ENCODE data around the gene ANO2.
"Not testable (repeated sequence)": the region's sequence is repeated elsewhere in the genome, so short reads cannot be mapped to it uniquely, and the experiment has no call there.

ANO2 gene

DNA sequence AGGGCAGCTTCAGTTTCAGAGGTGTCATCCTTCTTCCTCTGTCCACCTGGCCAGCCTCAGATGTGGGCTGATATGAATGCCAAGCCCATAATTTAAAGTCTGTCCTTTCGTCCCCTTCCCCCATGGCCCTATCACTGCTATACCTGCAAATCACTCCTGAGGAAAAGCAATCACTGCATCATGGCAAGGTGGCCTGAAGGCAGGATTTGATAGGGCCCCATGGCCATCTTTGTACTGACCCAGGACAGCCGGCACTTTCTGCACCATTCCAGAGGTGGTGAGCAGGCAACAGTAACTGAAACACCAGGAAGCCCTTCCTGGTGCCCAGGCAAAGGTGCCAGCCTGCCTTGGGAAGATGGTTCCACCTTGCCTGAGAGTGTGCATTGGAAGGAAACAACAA lies 60.8 kb downstream of the ANO2 start:
- DNase-seq = no peak

DNA sequence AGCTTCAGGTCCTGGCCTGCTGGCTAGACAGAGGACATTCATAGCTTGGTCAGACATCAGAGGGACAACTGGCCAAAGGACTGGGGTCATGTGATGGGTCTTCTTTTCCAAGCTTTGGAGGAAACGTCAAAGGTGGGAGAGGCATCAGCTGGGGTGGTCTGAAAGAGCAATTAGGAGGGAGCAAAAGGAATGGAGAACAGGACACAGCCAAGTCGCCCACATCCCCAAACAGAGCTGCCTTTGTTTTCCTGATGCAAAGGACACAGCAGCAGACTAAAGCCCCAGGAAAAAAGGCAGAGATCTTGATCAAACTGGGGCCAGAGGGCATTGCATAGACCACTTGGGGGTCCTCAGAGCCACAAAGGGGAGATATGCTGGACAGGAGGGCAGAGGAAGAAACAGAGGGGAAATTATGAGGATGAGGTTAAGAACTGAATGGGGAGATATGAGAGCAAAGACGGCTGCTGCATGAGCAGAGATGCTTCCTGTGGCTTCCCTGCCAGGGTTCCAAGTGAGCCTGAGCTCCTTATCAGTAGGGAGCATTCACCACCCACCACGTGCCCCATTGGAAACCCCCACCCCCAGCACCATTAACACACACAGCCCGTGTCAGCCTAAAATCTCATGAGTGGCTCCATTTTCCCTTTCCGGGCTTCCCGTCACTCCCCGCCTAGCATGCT lies 62.4 kb downstream of the ANO2 start:
- no peak for DNase-seq

DNA sequence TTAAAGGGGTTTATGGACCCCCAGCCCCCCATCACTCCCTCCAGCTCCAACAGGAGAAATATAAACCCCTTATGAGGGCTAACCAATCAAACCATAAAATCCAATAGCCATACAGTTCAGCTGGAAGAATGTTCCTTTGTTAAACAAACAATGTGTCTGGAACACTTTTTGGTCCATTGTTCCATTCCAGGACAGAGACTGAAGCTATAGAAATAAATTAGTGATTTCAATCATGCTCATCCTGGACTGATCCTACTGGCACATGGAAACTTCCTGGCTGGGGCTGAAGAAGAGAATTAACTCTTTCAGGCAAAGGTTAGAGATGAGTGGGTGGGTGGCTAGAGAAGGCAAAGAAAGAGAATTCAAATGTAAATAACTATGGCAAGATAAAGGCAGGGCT lies 63.4 kb downstream of the ANO2 start:
- DNase-seq = no peak

DNA sequence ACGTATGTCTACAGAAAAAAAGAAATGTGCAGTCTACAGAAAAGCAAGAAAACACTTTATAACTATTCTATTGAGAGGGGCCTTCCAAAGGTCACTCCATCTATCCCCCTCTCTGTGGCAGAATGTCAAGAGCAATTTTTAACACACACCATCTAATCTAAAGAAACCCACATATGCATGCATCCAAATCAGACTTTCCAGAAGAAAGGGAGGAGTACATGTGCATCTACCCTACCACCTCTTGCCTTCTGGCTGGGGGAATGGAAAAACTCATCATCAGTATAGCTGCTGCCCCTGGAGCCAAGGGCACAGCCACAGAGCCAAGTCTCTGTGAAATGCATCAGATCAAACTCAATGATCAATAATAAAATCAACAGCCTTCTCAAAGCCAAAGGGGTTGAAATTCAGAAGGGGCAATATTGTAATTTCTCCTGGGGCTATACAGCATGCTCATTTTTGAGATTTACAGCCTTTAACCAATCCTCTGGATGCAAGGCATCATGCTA lies 63.9 kb downstream of the ANO2 start:
- DNase-seq = no peak

DNA sequence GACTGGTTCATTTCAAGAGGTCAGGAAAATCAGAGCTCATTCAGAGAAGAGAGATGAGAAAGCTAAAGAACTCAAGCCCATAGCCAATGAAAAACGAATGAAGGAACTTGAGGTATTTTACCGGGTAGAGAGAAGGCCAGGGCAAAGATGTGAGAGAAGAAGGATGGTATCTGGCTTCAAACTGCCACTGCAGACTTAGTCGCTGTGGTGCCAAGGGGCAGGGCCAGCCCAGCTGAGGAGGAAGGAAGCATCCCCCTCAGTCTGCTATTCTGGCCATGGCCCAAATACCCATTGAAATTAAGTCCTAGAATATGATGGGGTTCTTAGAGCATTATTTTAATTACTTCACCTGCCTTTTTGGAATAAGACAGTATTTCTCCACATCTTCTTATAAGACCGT lies 69.2 kb downstream of the ANO2 start:
- no peak for DNase-seq

DNA sequence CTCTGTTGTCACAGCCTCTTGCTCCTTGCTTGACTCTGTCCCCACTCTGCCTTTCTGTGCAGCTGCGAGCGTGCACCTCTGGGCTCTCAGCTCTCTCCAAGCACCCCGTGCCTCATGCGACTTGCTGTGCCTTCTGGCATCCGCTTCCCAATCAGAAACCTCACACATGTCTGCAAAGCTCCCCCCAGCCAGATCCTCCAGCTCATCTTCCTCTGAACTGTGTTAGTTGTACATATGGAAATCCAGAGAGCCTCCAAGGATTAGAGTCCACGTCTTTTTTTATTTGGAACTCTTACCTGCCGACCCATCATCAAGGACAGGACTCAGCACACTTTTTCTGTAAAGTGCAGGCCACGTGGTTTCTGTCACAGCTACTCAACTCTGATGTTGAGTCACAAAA lies 70.5 kb downstream of the ANO2 start:
- DNase-seq = no peak

DNA sequence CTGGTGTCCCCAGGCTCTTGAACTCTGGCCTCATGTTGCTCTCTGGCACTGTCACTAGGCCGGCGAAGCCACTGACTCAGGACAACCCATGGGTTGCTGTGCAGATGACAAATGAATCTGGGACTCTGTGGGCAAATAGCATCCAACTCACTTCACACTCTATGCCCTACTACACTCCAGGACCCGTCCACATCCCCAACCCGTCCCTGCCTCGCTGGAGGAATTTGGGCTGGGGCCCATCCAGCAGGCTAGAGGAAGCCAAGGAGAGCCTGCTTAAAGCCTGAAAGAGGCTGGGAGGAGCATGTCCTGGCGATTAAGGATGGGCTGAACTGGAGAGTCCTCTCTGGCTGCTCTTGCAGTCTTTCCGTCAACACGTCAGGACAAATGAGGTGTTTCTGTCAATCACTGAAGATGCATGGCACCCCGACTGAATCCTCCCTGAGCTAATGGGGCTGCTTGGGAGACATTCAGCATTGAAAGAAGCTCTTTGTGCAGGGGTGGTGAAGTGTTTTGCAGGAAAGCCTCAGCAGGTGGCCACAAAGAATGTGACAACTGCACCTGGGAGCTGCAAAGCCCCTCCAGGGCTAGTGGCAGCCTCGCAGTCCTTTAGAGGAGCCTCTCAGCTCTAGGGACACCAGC lies 71.7 kb downstream of the ANO2 start:
- DNase-seq = no peak

DNA sequence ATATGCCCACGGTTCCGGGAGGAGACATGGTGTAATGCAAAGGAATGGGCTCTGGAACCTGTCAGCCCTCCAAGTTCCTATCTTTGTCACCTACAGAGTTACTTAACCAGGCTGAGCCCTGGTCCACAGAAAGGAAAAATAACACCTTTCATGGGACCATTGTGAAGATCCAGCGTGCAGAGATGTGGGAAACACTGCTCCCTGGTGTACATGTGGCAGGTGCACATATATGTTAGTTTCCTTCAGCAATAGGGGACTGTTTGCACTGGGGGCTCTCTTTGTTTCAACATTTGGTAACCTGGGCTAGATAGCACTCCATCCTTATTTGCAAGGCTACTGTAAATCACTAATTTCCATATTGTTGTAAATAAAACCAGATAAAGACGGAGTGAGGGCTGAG lies 72.3 kb downstream of the ANO2 start:
- DNase-seq = no peak

DNA sequence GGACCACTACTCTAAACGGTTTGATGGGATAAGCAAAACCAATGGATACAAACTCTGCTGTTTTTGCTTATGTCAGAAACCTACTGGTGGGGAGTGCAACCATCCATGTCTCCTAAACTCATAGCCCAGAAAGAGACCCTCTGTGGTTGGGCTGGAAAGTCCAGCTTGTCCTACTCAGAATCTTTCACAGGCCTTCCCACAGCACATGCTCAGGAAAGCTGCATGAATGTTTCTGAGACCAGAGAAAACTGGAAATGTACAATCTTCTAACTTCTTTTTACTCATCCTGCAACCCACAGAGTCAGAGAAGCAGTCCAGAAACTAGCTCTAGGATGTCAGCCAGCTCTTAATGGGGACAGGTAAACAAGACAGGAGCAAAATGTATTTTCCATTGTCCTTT lies 73.3 kb downstream of the ANO2 start:
- no peak for DNase-seq

DNA sequence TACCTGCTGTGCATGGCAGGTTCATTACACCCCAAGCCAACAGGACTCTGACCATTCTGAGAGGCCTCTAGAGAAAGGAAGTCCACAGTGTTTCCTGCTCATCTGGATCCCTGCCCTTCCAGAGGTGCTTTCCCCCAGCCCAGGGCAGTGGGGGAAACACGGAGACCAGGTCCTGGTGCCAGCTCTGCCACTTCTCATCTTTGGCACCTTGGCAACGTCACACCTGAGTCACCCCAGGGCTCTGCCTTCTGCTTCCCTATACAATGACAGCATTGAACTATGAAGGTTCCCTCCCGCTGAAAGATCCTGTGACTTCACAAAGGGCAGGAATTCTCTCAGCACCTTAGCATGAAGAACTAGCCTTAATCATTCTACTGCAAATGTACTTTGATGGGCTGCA lies 74.9 kb downstream of the ANO2 start:
- DNase-seq = no peak

DNA sequence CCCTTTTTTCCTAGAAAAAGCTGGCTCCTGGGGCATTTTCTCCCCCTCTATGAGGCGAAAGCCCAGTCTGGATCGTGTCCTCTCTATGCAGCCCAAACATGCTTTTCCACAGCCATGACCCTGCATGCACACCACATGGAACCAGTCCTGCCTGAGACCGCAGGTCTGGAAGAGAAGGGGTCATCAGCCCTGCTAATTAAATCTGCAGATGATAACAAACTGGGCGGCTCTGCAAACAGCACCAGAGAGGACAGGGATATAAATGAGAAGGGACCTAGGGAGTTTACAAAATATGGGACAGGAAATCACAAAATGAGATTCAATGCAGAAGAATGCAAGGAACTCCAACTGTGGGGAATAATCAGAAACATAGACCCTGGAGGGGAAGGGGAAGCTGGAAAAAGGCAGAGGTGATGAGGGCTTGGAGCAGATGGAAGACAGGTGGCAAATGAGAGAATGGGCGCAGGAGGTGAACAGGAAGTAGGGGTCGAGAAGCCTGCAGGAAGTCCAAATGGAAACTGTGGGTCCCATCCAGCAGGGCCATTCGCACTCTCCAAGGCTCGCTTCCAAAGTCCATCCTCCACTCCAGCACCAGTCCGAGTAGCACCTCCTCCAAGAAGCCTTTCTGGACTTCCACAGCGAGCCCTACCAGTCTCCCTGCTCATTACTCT lies 76.3 kb downstream of the ANO2 start:
- DNase-seq = no peak

DNA sequence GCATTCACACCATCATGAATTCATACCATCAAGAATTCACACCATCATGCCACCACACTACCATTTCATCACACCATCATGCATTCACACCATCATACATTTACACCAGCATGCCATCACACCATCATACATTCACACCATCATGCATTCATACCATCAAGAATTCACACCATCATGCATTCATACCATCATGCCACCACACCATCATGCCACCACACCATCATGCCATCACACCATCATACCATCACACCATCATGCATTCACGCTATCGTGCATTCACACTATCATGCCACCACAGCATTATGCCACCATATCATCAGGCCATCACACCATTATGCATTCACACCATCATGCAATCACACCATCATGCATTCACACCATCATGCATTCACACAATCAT lies 79.7 kb downstream of the ANO2 start:
- DNase-seq = no peak

DNA sequence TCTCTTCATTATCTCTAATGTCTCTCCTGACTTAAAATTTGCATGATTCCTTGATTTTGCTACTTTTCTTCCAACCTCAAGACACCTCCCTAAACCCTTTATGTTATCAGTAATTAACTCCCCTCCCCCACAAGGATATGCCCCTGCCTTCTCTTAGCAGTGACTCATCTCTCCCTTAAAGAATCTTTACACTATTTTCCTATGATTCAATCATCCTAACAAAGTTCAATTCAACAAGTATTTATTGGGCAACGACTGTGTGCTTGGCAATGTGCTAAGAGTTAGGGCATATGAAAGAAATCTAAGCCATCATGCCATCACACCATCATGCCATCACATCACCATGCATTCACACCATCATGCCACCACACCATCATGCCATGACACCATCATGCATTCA lies 80.1 kb downstream of the ANO2 start:
- no peak for DNase-seq

DNA sequence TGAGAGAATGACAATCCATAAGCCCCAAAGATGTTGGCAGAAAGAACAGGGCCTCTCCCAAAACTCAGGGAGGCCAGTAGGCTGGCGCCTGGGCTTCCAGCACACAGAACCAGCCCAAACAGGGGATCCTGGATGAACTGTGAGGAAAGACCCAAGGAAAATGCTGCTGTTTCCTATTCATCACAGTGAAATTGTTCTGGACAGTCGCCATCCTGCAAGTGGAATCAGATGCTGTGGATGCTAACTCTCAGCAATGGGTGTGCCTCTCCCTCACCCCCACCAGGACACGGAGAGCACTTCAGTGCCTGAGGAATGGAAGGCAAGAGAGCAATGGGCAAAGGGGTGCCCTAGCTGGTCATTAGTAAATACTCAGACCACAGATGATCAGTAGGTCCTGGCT lies 80.8 kb downstream of the ANO2 start:
- DNase-seq = no peak

DNA sequence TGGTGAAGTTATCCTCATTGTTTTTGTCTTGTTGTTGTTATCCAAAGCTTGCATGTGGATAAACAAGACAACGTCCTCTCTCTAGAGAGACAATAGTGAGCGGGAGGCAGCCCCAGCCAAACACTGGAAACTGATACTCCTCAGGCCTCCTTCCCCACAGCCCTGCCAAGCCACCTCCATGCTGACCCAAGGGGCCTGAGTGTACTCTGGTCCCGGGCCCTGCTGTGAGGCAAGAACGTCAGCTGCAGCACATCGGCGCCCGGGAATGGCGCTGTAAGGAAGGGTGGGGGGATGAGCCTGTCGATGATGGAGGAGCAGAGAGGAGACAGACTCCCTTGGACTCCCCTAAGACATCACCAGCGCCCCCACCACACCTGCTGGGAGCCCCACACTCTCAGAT lies 83.6 kb downstream of the ANO2 start:
- no peak for DNase-seq

DNA sequence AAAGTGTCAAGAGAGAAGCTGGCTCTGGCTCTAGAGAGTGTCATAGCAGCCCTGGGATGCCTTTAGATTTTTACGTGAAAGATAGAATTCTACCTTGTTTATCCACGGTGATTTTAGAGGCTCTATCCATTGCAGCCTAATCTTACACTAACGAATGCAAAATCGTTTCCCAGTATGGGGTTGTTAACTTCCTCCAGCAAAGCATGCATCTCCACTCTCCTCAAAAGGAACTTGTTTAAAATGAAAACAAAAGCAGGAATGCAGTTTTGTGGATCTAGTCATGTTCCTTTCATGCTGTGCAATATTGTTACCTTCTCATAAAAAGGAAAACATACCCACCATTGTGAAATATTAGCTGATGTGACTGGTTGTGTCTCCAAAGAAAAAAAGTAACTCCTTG lies 88.4 kb downstream of the ANO2 start:
- no peak for DNase-seq

DNA sequence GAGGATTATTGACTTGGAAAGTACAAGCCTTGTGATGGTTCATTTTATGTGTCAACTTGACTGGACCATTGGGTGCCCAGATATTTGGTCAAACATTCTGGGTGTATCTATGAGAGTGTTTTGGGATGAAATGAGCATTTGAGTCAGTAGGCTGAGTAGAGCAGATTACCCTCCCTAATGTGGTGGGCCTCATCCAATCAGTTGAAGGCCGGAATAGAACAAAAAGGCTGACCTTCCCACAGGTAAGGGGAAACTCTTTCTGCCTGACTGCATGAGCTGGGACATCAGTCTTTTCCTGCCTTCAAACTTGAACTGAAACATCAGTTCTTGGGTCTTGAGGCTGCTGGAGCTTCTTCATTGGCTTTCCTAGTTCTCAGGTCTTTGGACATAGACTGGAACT lies 98.1 kb downstream of the ANO2 start:
- no peak for DNase-seq

DNA sequence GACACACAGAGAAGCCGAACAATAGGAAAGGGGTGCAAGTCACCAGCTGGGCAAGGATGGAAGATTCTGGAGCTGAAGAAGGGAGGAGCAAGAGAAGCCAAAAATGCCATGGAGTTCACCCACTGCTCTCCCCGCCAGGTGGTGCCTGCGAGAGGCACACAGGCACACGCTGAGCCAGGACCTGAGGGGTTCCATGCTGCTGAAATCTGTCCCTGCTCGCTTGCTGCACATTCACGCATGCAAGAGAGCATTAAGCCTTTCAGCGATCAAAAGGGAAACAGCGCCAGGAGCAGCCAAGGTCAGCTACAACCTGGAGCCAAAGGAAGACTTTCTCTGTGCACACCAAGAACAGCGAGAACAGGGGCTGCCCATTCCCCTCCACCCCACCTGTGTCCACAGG lies 104.1 kb downstream of the ANO2 start:
- no peak for DNase-seq

DNA sequence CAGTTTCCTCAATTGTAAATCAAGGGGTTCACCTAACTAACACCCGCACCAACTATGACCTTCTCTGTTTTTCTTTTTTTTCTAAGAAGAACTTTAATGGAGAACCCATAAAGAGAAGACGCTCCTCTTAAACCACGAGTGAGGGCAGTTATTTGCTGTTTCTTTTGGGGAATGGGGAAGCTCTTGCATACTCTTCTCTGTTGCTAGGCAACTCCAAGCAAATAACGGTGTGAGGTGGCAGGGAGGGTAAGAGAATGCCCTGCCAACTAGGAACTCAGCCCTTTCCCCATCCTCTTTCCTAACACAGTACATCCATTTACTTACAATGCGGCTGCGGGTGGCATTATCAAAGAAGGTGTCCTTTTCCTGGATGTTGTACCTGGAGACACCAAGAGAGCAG lies 114.9 kb downstream of the ANO2 start:
- no peak for DNase-seq

DNA sequence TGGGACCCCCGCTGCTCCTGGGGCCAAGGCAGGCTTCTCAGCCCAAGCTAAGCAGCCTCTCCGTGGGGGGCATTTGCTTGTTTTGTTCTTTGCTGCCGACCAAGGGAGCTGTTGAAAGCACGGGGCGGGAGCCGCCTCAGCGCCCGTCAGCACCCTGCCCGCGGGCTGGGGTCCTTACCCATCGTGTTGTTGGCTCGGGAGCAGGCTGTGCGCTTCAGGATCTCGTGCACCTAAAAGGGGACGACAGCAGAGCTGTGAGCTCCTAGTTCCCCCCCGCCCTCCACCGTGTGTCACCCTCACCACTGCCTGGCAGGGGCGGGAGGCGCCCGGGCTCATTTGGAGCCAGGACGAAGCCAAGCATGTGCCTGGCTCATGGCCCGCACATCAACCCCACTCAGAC lies 117.5 kb downstream of the ANO2 start:
- DNase-seq = no peak

DNA sequence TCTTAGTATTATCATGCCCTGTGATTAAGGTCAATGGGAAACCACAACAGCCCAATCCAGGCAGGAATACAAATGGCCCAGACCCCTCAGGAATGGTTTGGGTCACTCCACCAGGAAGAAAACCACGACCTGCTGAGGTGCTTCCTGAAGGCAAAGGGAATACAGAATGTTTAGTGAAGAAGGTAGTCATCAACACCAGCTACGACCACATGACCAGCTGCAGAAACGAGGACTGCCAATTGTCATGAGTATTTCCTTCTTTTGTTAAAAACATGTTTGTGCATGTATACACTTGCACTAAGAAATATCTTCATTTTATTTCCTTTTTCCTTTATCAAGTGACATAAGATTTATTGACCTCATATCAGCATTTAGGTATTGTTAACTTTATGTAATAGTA lies 119.3 kb downstream of the ANO2 start:
- not testable (repeated sequence) for DNase-seq

DNA sequence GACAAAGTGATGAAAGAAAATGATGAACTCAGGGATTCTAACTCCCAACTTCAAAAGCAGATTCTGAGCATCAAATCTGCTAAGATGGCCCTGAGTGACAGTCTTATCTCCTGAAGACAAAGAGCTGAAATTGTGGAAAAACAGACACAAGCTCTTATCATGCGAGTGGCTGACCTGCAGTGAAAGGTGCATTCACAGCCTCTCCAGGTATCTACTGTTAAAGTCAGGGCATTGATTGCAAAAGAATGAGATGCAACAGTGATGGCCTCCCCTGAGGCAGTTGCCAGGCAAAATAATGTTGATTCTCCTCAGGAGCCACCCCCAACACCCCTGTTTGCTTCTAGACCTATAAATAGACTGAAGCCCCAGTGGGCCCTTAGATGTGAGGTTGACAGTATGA lies 126.2 kb downstream of the ANO2 start:
- DNase-seq = not testable (repeated sequence)

DNA sequence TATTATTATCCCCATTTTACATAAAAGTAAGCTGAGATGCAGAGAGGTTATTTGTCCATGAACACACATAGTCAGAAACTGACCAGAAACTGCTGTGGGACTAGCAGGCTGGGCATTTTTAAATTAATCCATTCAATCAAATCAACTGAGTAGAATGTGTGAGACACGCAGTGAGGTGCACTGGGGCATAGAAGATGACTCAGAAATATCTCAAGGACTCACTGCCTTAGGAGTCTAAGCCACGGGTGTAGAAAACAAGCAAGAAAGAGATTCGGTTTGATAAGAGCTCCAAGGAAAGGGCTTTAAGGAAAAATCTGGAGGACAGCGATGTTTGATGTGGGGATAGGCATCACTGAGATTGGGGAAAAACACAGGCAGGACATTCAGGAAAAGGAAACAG lies 127.8 kb downstream of the ANO2 start:
- DNase-seq = no peak

DNA sequence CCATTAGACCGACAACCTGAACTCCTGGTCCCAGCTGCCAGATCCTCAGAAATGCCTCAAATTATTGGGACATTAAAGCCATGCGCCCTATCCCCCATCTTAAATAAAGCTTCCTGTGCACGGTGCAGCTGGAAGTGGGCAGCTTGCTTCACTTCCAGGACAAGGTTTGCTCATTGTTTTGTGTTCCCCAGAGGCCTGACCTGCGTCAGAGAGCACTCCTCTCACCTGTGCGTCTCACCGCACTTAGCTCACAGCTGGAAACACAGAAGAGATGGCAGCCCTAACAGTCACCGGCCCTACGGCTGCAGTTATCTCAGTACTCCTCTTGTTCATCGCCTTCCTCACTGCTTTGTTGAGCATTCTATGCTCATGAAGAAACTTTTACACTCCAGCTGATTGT lies 135.5 kb downstream of the ANO2 start:
- no peak for DNase-seq

DNA sequence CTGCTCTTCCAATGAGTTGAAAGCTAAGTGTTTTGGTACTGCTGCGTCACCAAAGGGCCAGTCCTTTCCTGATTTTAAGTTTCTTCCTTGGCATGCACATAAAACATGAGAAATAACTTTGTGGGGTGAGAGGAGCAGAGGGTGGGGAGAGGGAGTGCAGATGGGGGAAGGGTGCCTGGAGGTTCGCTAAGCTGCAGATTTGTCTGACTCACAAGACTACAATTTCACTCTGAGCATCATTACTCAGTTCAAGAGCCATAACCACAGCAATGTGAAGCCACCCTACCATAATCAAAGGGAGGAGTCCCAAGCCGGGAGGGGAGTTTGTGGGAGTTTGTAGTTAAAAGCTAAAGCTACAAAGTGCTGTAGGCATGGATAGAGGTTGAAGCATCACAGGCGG lies 136.1 kb downstream of the ANO2 start:
- DNase-seq = no peak

Data from NCI-H774 (cell line).